Upper lobe of left lung (tissue), 4 donors: ENCODE measurements around the gene NUP214.

Experiments used
- CTCF ChIP-seq, 6 experiments: fragments of 450-650 bp in 4 of 6; fragments of 200-600 bp in 2 of 6; sonication (generic) in 2 of 6; IDR thresholded peaks; one replicate each; pipeline ENCODE4 v1.5.1; 2016 to 2019; ENCODE audit warnings: antibody characterized with exemption in 6 of 6
- EP300 ChIP-seq, 4 donors: sonication (generic); formaldehyde crosslinking; IDR thresholded peaks; one replicate each; pipeline ENCODE4 v1.5.1; 2017; ENCODE audit warnings: antibody characterized with exemption in 4 of 4, control low read depth in 2 of 4

GRCh38 chr9:131117121-131117761 is 8.1 kb upstream of the NUP214 start:
- TF ChIP-seq EP300 (IDR thresholded peaks at IDR 0.05) (no peak), CTCF (IDR thresholded peaks at IDR 0.05) (no peak)
